ENCODE measurements around the gene ATIC.

DNA sequence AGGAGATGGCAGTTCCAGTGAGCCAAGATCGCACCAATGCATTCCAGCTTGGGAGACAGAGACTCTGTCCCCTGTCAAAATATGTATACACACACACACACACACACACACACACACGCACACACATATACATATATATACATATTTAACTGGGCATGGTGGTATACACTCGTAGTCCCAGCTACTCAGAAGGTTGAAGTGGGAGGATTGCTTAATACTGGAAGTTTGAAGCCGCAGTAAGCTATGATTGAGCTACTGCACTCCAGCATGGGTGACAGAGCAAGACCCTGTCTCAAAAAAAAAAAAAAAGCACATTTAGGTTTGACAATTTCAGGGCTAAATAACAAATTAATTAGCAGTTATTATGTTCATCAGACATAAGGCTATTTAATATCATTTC is 36.0 kb upstream of the ATIC start:
- TF ChIP-seq, protein P1, sequence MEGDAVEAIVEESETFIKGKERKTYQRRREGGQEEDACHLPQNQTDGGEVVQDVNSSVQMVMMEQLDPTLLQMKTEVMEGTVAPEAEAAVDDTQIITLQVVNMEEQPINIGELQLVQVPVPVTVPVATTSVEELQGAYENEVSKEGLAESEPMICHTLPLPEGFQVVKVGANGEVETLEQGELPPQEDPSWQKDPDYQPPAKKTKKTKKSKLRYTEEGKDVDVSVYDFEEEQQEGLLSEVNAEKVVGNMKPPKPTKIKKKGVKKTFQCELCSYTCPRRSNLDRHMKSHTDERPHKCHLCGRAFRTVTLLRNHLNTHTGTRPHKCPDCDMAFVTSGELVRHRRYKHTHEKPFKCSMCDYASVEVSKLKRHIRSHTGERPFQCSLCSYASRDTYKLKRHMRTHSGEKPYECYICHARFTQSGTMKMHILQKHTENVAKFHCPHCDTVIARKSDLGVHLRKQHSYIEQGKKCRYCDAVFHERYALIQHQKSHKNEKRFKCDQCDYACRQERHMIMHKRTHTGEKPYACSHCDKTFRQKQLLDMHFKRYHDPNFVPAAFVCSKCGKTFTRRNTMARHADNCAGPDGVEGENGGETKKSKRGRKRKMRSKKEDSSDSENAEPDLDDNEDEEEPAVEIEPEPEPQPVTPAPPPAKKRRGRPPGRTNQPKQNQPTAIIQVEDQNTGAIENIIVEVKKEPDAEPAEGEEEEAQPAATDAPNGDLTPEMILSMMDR (IDR thresholded peaks at IDR 0.05; ENCODE audit: poor library complexity, severe bottlenecking), result no peak
- no peak for TF ChIP-seq TAF1 (IDR thresholded peaks at IDR 0.05; ENCODE audit: low read depth)
- TF ChIP-seq POLR2AphosphoS5 (IDR thresholded peaks at IDR 0.05), result no peak
- no peak for TF ChIP-seq EP300 (conservative IDR thresholded peaks at IDR 0.05; ENCODE audit: poor library complexity, severe bottlenecking)
- no peak for TF ChIP-seq EZH2 (IDR thresholded peaks at IDR 0.05; ENCODE audit: borderline replicate concordance, insufficient read depth, low read length, poor library complexity, severe bottlenecking)
- TF ChIP-seq, protein P2, sequence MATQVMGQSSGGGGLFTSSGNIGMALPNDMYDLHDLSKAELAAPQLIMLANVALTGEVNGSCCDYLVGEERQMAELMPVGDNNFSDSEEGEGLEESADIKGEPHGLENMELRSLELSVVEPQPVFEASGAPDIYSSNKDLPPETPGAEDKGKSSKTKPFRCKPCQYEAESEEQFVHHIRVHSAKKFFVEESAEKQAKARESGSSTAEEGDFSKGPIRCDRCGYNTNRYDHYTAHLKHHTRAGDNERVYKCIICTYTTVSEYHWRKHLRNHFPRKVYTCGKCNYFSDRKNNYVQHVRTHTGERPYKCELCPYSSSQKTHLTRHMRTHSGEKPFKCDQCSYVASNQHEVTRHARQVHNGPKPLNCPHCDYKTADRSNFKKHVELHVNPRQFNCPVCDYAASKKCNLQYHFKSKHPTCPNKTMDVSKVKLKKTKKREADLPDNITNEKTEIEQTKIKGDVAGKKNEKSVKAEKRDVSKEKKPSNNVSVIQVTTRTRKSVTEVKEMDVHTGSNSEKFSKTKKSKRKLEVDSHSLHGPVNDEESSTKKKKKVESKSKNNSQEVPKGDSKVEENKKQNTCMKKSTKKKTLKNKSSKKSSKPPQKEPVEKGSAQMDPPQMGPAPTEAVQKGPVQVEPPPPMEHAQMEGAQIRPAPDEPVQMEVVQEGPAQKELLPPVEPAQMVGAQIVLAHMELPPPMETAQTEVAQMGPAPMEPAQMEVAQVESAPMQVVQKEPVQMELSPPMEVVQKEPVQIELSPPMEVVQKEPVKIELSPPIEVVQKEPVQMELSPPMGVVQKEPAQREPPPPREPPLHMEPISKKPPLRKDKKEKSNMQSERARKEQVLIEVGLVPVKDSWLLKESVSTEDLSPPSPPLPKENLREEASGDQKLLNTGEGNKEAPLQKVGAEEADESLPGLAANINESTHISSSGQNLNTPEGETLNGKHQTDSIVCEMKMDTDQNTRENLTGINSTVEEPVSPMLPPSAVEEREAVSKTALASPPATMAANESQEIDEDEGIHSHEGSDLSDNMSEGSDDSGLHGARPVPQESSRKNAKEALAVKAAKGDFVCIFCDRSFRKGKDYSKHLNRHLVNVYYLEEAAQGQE (IDR thresholded peaks at IDR 0.05; ENCODE audit: borderline replicate concordance), result no peak
- no peak for TF ChIP-seq RAD21 (conservative IDR thresholded peaks at IDR 0.05)

All from neural cell (in vitro differentiated cells).